HG02610 (cell line): ENCODE data around the gene LECT2.

ENCODE experiments used
- ATAC-seq: cut with Tn5 transposase; IDR thresholded peaks from one replicate; pipeline ENCODE4 v1.9.1; 2021; ENCODE audit warnings: mild to moderate bottlenecking, moderate library complexity; ENCODE audit not compliant: unreplicated experiment

Gene LECT2

DNA sequence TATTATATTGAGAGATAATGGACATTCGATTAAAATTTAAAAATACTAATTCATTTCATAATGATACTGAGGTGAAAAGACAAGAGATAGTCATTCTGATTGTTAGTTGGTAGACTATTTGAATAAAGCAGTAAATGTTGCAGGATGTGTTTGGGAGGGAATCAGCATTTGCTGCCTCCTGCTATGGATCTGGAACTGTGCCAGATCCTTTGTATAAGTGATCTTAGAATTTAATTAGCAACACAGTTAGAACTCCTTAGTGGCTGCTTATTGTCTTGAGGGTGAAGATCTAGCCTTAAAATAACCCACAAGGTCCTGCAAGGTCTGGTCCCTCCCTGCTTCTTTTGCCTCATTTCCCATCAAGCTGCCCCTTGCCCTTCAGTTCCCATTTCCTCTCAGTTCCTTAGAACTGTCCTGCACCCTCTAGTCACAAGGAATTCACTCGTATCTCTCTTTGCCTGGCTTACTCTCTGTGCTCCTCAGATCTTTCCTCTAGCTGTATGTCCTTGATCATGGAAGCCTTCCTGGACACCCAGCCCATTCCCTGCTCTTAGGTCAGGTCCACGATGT, 12.5 kb downstream of the LECT2 start:
- ATAC-seq, result no peak

GRCh38 chr5:135941711-135942110, 13.1 kb downstream of the LECT2 start:
- no peak for ATAC-seq

- no peak for ATAC-seq
These were observed 17.4 kb downstream of the LECT2 start for GRCh38 chr5:135937245-135937911.

GRCh38 chr5:135934939-135935338, 19.8 kb downstream of the LECT2 start:
- ATAC-seq, result no peak

DNA sequence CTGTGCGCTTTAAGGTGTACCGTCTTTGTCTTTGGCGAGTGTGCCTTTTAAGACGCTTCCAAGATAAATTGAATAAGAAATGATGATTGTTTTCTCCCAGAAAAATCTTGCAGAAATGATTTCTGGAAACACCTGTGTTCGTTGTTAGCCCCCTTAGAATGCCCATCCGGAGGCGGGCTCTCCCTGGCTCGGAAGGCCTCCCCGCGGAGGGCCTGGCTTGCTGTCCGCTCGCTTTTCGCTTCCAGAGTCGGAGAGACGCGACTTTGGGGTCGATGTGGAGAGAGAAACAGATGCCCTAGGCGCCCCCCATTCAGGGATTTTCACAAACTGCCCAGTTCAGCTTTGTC, 23.9 kb downstream of the LECT2 start:
- ATAC-seq, result no peak

GRCh38 chr5:135930029-135930948, 24.5 kb downstream of the LECT2 start:
- ATAC-seq, result no peak

GRCh38 chr5:135921388-135921787, 33.4 kb downstream of the LECT2 start:
- ATAC-seq, result no peak

- no peak for ATAC-seq
These were observed 34.6 kb downstream of the LECT2 start for GRCh38 chr5:135920199-135920598.

DNA sequence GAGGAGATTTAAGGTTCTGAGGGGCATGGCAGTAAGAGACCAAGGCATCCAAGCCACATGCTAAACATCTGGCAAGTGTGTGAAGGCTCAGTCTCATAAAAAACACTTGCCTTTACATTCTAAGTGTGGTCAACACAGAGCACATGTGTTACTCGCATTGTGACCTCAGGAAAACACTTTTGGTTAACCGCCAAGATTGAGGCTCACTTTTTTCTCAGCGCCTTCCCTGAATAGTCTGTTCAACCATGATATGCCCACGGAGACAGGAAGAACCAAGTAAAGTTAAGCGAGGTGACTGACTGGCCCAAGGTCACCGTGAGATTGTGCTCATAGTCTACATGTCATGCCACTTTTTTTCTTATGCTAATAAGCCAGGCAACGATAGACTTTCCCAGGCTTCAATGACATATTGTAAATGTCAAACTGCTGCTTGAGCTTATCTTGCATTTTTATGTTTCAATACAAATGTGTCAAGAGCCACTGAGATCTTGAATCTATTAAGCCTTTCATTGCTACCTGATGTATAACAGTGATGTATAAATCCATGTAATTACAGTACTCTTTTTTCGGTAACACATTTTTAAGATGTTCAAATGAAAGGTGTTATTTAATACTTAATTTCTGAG, 38.0 kb downstream of the LECT2 start:
- ATAC-seq, result no peak

DNA sequence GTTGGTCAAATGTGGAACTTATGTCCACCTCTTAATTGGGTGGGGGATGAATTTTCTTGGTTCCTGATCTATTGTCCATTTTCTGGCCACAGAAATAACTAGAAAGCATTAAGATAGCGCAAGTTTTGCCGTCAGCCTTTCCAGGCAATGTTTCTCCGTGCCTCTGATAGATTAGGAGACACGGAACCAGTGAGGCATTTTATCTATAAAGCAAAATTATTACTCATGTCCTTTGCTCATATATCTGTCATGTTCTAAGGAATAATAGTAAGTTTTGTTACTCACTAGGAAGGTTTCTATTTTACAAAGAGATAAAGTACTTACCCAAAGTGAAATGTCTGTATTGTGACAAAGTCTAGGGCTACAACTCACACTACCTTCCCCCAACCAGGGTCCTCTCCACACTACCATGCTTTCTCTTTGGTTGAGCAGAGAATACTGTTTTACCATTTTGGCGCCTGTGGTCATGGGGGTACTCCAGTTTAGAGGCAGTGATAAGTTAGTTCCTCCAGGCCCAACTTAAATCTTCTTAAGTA, 39.2 kb downstream of the LECT2 start:
- no peak for ATAC-seq

- ATAC-seq, result no peak
These were observed 40.8 kb downstream of the LECT2 start for GRCh38 chr5:135913713-135914626.

DNA sequence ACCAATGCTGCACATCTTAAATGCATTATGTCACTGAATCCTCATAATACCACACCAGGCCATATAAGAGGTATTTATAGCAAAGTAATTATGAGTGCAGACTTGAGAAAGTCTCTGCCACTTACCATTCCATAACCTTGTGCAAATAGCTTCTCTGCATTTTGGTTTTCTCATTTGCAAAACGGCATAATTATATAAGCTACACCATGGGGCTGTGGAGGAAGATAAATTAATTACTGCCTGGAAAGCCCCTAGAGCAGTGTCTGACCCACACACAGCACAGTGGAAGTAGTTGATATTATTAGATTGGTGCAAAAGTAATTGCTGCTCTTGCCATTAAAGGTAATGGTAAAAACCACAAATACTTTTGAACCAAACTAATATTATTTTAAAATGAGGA, 49.6 kb downstream of the LECT2 start:
- no peak for ATAC-seq

GRCh38 chr5:135901633-135902032, 53.1 kb downstream of the LECT2 start:
- ATAC-seq, result no peak

DNA sequence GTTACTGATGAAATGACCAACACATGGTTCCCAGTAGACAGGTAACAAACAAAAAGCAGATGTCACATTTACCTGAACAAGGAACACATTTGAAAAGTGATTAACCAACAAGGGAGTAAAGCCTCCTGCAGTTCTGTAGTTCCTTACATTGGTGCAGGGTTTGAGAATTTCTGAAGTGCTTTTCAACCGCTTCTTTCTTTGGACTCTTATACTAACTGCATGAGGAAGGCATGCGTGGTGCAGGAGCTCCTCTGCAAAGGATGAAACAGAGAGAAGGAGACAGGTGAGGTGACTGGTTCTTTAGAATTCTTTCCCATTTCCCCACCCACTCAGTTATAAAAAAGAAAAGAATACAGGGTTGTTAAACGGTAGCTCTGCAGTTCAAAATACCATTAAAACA, 54.5 kb downstream of the LECT2 start:
- ATAC-seq, result no peak

DNA sequence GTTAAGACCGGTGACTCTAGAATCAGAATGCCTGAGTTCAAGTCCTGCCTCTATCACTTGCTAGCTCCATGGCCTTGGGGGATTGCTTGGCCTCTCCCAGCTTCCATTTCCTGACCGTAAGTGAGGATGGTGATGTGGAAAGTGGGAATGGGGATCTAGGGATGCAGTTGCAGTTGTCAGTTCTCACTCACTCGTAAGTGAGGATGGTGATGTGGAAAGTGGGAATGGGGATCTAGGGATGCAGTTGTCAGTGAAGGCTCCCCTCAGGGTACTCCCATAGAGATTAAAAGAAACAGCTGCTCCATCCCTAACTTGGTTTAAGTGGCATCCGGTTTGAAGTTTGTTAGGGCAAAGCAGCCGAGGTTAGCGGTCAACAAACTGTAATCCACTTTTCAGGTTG, 56.1 kb downstream of the LECT2 start:
- no peak for ATAC-seq
